Measurements from ENCODE around the gene MAT2A. TPM values are rescaled to one million over a fixed set of nuclear protein-coding genes. Genes with fewer than 3 reads are reported as not detected.

MAT2A gene
- total RNA-seq, 4 donors from 2014 or later, result 66.2 to 185 (median 142) TPM

- in situ Hi-C loops (cut with MboI; ENCODE audit: low pct_ligation_motif_present in 1 of 4, low pct_unique_long_range_greater_than_20kb in 1 of 4, low sequenced_read_pairs in 3 of 4), result no loop called here
- Histone ChIP-seq H3K4me3 (peak overlapping the region in 1 of 4 donors; percentile 49), H3K36me3 (no peaks in the 10 kb centered on the region), H3K27ac (peak overlapping the region; percentile 78 to 95 (median 84)), H3K9me3 (no peaks in the 10 kb centered on the region), H3K4me1 (peaks cover 5 to 32% (median 21%) of the 10 kb centered on the region in 4 donors), H3K27me3 (no peaks in the 10 kb centered on the region)
- intact Hi-C loops (cut with DNase I; ENCODE audit: low total_unique reads), result no loop called here
- WGBS, 2 donors (ENCODE audit: low coverage in 1 of 2), result 40% methylated on average over 3 of the region's 3 CpGs; no CpG with 5 or more reads in 1 of the 2 donors
- DNase-seq, result no peak
- TF ChIP-seq EP300 (IDR thresholded peaks at IDR 0.05; ENCODE audit: low read depth) (no peak), POLR2AphosphoS5 (IDR thresholded peaks at IDR 0.05) (no peak), CTCF (IDR thresholded peaks at IDR 0.05) (no peak), POLR2A (IDR thresholded peaks at IDR 0.05) (no peak)
These were observed 38.1 kb downstream of the MAT2A start for GRCh38 chr2:85577063-85577385.

- 0 to 17% methylated on average over 5 to 19 of the region's 19 CpGs for WGBS, 2 donors (ENCODE audit: low coverage in 1 of 2)
- in situ Hi-C loops (cut with MboI; ENCODE audit: low pct_ligation_motif_present in 1 of 4, low pct_unique_long_range_greater_than_20kb in 1 of 4, low sequenced_read_pairs in 3 of 4) (no loop called here), intact Hi-C loops (cut with DNase I; ENCODE audit: low total_unique reads) (no loop called here)
- TF ChIP-seq POLR2AphosphoS5 (IDR thresholded peaks at IDR 0.05) (peak in 2 of 3 donors; percentile 74 to 75), POLR2A (IDR thresholded peaks at IDR 0.05) (peak; percentile 72), EP300 (IDR thresholded peaks at IDR 0.05; ENCODE audit: low read depth) (no peak)
- no peaks in the 10 kb centered on the region for H3K9me3 ChIP-seq
- H3K36me3 ChIP-seq, result no peaks in the 10 kb centered on the region
- H3K27ac ChIP-seq, result peak within 1 kb of the TSS; percentile 78 to 95 (median 84)
- H3K4me3 ChIP-seq, result peak within 1 kb of the TSS; percentile 4 to 65 (median 48)
- H3K4me1 ChIP-seq, result peaks cover 5 to 32% (median 21%) of the 10 kb centered on the region in 4 donors
- H3K27me3 ChIP-seq, result no peaks in the 10 kb centered on the region
- peak; percentile 91 for DNase-seq
These were observed 38.6 kb downstream of the MAT2A start, which contains the start of gene VAMP8 for GRCh38 chr2:85577386-85578242. VAMP8 (plus strand) TSS chr2:85577586; CDS start chr2:85577647, 61 bp downstream.

GRCh38 chr2:85578243-85579180, 39.5 kb downstream of the MAT2A start:
- peak overlapping the region; percentile 4 to 65 (median 48) for H3K4me3 ChIP-seq
- intact Hi-C loops (cut with DNase I; ENCODE audit: low total_unique reads), result no loop called here
- peak overlapping the region; percentile 78 to 95 (median 84) for H3K27ac ChIP-seq
- 32 to 59% methylated on average over 8 to 19 of the region's 19 CpGs for WGBS, 2 donors (ENCODE audit: low coverage in 1 of 2)
- no peaks in the 10 kb centered on the region for H3K9me3 ChIP-seq
- in situ Hi-C loops (cut with MboI; ENCODE audit: low pct_ligation_motif_present in 1 of 4, low pct_unique_long_range_greater_than_20kb in 1 of 4, low sequenced_read_pairs in 3 of 4), result no loop called here
- DNase-seq, result peak; percentile 62
- peaks cover 7 to 38% (median 21%) of the 10 kb centered on the region in 4 donors for H3K4me1 ChIP-seq
- no peaks in the 10 kb centered on the region for H3K27me3 ChIP-seq
- no peaks in the 10 kb centered on the region for H3K36me3 ChIP-seq
- no peak for TF ChIP-seq POLR2A (IDR thresholded peaks at IDR 0.05)
- no peak for TF ChIP-seq CTCF (IDR thresholded peaks at IDR 0.05)
- no peak for TF ChIP-seq EP300 (IDR thresholded peaks at IDR 0.05; ENCODE audit: low read depth)
- TF ChIP-seq POLR2AphosphoS5 (IDR thresholded peaks at IDR 0.05), result no peak

- TF ChIP-seq POLR2AphosphoS5 (IDR thresholded peaks at IDR 0.05) (no peak), POLR2A (IDR thresholded peaks at IDR 0.05) (no peak), CTCF (IDR thresholded peaks at IDR 0.05) (no peak), EP300 (IDR thresholded peaks at IDR 0.05; ENCODE audit: low read depth) (no peak)
- H3K27me3 ChIP-seq, result no peaks in the 10 kb centered on the region
- H3K9me3 ChIP-seq, result no peaks in the 10 kb centered on the region
- 20 to 60% methylated on average over 1 to 6 of the region's 6 CpGs for WGBS, 2 donors (ENCODE audit: low coverage in 1 of 2)
- in situ Hi-C loops (cut with MboI; ENCODE audit: low pct_ligation_motif_present in 1 of 4, low pct_unique_long_range_greater_than_20kb in 1 of 4, low sequenced_read_pairs in 3 of 4) (no loop called here), intact Hi-C loops (cut with DNase I; ENCODE audit: low total_unique reads) (no loop called here)
- H3K4me3 ChIP-seq, result peak overlapping the region in 1 of 4 donors; percentile 65
- H3K4me1 ChIP-seq, result peaks cover 11 to 46% (median 26%) of the 10 kb centered on the region in 4 donors
- peak overlapping the region; percentile 78 to 95 (median 84) for H3K27ac ChIP-seq
- H3K36me3 ChIP-seq, result no peaks in the 10 kb centered on the region
- DNase-seq, result no peak
These were observed 40.4 kb downstream of the MAT2A start for GRCh38 chr2:85579266-85579935.
